NCI-H446 treated with DMSO at 0.1 percent for 48 hours (cell line): ENCODE data around the gene PAQR6.
A peak's percentile ranks its signal among the peaks of the same experiment; 100 is the strongest.

Experiments
- DNase-seq: peaks from one replicate; lab custom pipeline; 2025; lab: John Stamatoyannopoulos, UW

PAQR6 gene, protein sequence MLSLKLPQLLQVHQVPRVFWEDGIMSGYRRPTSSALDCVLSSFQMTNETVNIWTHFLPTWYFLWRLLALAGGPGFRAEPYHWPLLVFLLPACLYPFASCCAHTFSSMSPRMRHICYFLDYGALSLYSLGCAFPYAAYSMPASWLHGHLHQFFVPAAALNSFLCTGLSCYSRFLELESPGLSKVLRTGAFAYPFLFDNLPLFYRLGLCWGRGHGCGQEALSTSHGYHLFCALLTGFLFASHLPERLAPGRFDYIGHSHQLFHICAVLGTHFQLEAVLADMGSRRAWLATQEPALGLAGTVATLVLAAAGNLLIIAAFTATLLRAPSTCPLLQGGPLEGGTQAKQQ

DNA sequence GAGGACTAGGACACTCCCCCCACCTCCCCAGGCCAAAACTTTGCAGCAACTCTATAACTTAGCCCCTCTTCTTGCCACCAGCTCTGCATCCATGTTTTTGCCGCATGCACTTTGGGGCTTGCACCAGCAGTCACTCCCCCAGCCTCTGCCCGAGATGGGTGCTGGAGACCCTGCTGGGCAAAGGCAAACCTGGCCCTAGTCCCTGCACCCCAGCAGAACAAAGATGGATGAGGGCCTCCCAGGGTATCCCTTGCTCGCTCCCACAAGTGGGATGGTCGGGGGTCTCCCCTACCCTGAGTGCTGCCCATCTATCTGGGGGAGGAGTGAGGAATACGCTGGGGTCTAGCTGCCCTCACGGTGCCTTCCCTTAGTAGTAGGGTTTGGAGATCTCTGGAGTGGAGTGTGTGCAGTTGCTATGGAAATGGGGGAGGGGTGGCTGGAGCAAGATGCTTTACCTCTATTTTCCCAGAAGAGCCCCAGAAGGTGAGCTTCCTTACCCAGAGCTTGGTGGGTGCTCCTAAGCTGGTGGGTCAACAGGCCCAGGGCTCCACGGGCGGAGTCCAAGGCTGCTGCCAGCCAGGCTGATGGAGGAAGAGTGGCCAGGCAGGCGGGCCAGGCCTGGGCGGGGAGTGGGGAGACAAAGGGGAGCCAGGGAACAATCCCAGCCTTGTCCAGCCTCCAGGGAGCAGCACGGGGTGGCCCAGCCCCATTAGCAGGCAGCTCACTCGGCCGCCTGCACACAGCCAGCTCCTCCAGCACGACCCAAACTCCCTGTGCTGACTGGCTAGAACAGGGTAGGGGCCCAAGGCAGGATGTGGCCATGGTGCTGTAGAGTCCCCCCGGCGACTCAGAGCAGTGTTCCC lies at the start of gene PAQR6:
Gene PAQR6, minus strand, starts transcription at position 597 of the 863 bp plus-strand sequence. CDS start 1,325 bp downstream, outside the sequence.
- DNase-seq: no peak

DNA sequence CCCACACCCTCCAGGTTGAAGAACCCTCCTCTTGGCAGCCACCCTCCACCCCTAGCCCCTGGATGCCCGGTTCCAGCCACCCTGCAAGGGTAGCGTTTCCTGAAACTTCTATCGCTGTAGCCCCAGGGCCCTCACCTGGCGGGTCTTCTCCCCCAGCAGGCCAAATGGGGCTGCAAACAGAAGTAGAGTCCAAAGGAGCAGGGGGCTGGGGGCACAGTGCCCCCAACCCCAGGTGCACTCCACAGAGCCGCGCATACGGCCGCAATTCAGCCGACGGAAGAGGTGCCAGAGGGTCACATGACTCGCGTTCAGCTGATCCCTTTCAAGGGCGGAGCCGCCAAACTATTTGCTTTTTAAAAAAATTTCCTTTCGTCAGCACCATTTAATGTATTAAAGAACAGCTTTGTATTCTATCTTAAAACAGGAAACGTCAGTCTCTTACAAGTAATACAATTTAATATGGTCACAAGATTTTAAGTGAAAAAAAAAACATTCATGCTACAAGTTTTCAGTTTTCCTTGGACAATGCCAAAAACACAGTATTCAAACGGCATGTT lies 47.6 kb upstream of the PAQR6 start, which contains the start of gene GLMP:
Gene GLMP, minus strand, starts transcription at position 289 of the 557 bp plus-strand sequence. Its CDS starts 34 bp downstream, at position 255.
- peak; percentile 23 for DNase-seq

DNA sequence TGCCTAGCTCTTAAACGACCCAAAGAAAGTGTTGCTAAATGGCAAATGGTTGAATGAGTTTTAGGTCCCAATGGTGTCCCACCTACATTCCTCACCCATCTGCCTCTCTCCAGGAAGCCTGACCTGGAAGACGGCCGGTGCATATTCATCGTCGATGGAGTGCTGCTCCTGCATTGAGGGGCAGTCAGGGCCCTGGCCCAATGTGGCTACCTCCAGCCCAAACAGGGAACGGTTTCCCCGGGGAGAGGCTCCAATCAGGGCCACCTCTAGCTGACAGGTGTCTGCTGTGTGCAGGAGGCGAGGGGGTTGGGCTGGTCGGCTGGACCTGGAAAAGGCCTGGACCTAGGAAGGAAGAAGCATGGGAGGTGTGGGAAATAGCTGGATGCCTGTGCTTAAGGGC lies 46.0 kb upstream of the PAQR6 start:
- DNase-seq: no peak

DNA sequence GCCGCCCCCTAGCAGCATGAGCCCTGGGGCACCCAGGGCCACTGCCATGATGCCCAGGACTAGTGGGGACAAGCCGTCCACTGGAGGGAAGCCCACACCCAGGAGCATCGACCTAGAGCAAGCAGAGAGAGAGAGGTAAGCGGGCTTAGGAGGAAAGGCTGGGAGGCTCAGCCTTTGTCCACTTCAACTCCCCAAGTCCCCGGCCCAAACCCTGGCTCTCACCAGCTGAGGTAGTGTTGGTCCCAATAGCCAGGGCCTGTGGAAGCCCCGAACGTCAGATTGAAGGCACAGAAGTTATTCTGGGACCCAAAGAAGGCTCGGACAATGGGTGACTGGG lies 45.2 kb upstream of the PAQR6 start:
- DNase-seq: no peak

DNA sequence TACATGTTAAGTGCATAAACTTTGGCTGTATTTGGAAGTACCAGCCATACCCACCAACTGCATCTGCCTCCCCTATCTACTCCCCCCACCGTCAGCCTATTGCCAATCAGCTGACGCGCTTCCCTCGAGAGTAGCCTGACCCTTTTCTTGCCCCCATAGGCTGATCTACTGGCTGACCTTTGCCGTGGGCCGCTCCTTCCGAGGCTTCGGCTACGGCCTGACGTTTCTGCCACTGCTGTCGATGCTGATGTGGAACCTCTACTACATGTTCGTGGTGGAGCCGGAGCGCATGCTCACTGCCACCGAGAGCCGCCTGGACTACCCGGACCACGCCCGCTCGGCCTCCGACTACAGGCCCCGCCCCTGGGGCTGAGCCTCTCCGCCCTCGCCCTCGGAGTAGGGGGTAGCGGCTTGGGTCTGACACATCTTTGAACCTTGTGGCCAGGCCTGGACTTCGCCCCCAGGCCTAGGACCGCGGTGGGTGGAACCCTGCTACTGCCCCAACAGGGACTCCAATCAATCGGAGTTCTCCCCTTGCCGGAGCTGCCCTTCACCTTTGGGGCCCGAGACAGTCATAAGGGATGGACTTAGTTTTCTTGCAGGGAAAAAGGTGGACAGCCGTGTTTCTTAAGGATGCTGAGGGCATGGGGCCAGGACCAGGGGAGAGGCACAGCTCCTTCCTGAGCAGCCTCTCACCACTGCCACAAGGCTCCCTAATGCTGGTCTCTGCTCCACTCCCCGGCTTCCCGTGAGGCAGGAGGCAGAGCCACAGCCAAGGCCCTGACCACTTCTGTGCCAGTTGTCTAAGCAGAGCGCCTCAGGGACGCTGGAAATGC lies 43.6 kb upstream of the PAQR6 start:
- DNase-seq: no peak

DNA sequence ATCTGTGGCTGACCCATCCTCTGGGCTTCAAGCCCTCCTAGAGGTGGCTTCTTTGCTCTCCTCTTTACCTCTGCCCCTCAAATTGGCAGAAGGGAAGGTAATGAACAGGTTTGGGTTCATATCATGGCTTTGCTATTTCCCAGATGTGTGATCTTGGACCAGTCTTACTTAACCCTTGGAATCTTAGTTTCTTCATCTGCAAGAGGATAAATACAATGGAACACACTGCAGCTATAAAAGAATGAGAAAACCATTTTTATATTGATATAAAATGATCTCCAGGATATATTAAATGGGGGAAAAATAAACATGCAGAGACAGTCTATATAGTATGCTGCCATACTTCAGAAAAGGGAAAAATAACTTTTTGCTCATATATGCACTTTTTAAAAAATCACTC lies 42.0 kb upstream of the PAQR6 start:
- DNase-seq: no peak

DNA sequence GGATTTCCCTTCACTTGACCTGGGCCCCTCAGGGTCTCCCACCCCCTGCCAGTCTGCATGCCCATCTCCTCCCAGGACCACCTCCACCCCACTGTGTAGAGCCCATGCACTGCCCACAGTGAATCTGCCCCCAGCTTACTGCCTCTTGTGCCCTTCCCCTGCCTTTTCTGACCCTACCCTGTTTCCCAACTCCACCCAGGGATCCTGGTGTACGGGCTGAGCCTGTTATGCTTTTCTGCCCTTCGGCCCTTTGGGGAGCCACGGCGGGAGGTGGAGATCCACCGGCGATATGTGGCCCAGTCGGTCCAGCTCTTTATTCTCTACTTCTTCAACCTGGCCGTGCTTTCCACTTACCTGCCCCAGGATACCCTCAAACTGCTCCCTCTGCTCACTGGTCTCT lies 38.2 kb upstream of the PAQR6 start:
- no peak for DNase-seq

DNA sequence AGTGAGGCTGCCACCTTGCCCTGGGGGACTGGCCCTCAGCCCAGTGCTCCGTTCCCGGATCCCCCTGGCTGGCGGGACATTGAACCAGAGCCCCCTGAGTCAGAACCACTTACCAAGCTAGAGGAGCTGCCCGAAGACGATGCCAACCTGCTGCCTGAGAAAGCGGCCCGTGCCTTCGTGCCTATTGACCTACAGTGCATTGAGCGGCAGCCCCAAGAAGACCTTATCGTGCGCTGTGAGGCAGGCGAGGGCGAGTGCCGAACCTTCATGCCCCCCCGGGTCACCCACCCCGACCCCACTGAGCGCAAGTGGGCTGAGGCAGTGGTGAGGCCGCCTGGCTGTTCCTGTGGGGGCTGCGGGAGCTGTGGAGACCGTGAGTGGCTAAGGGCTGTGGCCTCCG lies 37.6 kb upstream of the PAQR6 start:
- no peak for DNase-seq

DNA sequence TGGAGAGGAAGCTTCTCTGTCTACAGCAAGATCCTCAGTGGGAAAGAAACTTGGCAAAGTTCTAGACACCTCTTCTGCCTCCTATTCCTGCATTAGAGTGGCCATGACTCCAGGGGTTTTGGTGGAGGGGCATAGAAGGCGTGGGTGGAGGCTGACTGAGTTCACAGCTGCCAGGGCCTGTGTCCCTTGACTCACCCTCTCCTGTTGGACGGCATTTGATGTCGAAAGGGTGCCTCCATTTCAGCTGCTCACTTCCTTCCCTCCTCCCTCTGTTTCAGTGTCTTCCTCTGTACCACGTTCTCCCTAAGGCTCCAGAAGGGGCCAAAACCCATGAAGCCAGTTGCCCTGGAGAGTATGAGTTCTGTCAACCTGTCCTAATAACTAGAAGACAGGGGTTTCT lies 36.9 kb upstream of the PAQR6 start:
- DNase-seq: no peak

DNA sequence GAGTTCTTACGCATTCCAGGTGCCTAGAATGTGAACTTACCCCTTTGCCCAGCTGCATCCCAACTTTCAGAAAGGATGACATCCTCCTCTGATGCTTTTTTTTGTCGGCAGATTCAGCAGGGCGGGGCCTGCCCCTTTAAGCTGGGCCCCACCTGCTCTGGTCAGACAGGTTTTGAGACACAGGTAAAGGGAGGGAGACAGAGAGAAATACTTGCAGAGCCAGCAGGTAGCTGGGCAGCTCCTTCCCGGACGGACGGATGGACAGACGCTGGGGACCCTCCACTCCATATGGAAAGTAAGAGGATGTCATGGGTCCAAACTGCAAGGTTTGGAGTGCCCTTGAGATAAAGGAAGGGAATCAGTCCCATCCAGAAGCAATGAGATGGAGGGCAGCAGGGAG lies 36.3 kb upstream of the PAQR6 start, which contains the start of gene TMEM79:
Gene TMEM79, plus strand, starts transcription at position 214 of the 400 bp plus-strand sequence. CDS start 902 bp downstream, outside the sequence.
- DNase-seq: no peak

DNA sequence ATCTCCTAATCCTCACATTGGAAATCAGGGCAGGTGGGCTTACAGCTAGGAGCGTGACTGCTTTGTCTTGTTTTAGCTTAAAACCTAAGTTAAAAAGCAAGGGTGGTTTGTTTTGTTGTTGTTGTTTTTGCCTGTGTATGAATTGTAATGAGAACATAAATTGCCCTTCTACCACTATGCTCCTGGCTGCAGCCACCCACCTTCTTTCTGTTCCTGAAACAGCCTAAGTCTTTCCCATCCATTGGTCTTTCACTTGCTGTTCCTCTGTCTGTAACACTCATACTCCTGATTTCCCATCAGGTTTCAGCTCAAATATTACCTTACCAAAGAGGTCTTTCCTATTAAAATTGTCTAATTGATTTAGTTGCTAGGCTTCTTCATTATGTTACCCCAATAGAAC lies 35.7 kb upstream of the PAQR6 start:
- DNase-seq: no peak

DNA sequence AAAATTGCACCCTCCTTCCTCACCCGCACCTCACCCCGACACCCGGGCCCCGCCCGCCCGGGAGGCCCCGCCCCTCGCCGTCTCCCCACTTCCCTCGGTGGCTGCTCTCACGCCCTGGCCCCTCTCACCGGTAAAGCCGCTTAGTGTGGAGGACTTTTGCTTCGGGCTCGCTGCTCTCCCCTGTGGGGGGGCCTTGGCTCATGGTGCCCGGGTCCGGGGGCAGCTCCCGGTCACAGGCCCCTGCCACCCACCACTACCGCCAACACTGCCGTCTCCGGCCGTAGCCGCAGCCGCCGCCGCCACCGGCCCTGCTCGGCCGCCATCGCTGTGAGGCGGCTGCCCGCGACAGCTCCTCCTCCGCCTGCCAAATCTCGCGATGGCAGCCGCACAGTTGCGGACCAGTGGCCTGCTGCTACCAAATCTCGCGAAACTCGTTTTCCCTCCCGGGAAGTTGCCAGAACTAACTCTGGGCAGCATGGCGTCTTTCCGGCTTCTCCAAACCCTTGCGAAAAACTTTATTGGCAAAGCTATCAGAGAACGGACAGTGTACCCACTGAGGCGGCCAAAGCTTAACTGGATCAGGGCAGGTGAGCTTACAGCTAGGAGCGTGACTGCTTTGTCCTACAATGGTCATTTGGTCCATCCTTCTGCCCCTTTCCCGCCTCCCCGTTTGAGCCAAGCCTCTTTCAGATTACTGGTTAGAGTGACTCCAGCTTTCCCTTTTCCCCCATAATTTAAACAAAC lies 34.8 kb upstream of the PAQR6 start, which contains the start of gene SMG5:
Gene SMG5, minus strand, starts transcription at position 347 of the 744 bp plus-strand sequence. Its CDS starts 145 bp downstream, at position 202.
- peak; percentile 97 for DNase-seq

DNA sequence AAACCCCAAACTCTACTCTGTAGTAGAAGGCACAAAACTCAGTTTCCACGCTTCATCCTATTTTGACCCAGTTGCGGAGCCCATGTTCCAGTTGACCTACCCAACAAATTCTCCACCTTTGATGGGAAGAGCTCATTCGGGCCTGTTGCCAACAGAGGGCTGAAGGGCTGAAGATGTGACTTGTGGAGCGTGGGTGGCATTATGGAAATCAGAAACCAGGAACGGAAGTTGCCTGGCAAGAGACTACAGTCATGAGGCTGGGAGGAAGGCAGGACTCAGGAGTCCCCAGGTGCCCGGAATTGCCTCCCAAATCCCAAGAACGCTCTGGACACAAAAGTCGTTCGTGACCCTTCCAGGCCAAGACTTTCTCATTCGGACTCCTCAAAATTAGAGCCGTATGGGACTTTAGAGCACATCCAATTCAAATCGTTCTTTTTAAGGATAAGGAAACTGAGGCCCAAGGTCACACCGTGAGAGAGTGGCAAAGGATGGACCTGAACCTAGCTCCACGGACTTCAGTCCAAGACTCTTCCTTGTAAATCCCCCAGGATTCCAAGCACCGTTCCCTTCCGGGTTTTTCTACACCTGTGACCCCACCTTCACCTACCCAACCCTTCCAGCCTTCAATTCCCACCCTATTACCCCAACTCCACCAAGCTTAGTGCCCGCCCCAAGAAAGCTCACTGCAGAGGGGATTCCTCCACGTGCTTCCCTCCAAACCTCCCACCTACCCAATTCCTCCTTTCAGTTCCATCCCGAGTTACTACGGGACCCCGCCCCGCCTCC lies 34.0 kb upstream of the PAQR6 start:
- DNase-seq: no peak

DNA sequence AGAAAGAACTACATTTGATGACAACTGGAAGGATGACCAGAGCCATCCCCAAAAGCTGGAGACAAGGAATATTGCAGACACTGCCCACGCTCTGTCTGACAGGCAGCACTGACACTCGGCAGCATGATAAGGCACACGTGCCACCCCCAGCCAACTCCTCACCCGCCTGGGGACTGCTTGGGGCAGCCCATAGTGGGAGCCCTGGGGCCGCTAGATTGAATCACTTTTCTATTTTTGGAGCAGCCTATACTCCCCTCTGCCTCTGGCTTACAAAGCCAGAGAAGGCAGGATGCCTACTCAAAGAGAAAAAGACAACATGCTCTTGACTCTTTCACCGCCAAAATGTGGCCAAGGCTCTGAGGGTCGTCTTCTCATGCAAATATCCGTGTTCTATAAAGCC lies 33.4 kb upstream of the PAQR6 start:
- DNase-seq: no peak

DNA sequence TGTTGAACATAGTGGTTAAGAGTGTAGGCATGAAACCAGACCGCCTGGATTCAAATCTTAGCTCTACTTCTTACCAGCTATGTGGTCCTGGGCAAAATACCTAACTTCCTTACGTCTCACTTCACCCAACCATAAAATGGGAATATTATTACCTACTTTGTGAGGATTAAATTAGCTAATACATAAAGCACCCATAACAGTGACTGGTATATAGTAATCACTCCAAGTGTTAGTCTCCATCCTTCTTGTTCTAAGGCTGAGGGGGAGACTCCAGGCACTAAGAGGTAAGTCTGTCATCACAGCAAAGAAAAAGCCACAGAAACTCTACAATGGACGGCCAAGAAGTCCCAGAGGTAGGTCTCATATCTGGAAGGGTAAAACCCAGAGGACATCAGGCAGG lies 32.0 kb upstream of the PAQR6 start:
- no peak for DNase-seq

DNA sequence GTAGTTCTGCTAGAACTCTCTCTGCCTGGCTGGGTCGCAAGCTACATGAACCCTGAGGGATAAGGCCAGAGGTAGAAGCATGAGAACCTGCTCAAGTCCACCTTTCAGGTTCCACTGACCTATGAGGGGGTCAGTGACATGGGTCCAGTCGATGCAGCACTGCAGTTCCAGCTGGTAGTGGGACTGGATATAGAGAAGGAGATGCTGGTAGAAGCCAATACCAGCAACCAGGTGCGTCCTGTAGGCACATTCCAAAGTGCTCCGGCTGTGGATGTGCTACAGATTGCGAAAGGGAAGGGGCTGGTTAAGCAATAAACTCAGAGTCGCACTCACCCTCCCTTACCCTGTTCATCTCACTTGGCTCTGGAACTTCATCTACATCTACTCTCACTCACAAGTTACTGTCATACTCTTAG lies 29.1 kb upstream of the PAQR6 start:
- no peak for DNase-seq

DNA sequence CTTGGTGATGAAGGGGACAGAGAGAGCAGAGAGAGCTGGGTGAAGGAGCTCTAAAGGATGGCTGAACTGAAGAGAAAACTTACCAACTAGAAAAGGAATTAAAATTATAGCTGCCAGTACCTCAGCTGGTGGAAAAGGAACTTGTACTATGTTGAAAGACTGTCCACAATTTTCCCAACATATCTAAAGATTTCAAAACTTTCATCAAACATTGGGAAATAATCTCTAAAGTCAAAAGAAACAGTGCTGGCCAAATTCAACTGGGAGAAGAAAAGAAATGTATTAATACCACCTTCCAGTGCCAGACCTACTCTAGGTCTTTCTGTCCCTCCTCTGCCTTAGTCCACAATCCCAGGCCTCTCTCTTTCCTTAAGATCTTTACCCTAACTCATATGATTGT lies 28.7 kb upstream of the PAQR6 start:
- DNase-seq: no peak

DNA sequence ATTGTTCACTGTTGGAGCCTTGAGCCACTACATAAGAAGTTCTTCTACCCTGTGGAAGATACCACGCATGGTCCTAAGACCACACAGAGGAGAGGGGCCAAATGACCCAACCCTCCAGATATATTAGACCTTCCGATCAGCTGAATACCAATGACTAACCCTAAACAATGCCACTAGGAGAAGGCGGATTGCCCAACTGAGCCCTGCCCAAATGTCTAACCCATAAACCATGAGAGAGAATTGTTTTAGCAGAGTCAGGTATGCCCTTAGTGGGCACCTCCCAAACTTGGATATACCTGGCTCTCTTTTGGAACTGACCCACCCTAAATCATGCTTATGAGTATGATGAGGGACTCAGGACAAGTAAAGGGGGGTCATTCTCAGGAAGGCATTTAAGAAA lies 22.5 kb upstream of the PAQR6 start:
- no peak for DNase-seq

DNA sequence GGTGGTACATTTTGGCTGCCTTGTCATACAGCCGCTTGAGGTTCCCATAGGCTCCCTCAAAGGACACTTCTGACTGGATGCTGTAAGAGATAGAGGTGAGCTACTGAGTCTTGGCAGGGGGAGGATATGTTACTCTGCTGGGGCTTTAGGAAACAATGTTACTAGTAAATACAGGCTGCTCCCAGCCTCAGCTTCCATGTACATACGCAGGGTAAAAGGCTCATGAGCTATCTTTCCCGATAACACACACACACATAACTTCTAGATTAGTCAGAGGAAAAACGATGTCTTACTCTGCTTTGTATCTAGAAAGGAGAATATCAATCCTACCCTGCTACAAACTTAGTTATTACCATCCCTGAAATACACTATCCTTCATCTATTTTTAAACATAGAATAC lies 20.5 kb upstream of the PAQR6 start:
- DNase-seq: no peak

DNA sequence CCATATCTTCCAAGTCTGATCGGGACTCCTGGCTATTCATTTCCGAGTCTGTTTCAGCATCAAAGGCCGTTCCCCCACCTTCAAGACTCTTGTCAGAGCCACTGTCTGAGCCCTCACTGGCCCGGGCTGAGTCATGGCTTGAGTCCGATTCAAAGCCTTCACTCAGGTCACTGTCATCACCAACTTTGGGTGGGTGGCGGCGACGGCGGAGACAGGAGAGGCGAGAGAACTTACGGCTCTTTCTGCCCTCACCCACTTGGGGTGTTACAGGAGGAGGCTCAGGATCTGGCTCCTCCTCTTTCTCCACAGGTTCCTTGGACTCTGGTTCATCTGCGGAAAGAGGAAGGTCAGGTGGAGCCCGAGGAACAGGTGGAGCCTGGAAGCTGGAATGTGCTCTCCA lies 18.2 kb upstream of the PAQR6 start:
- no peak for DNase-seq
